DOHH2 (cell line): ENCODE data around the gene RGS3.
A peak's percentile ranks its signal among the peaks of the same experiment; 100 is the strongest.

Experiments
- H3F3A ChIP-seq: fragments of 200-600 bp; sonication (generic), shearing (Covaris generic); 2 replicates; pipeline ENCODE4 v1.6.0; 2016; ENCODE audit warnings: antibody characterized with exemption, mild to moderate bottlenecking; ENCODE audit not compliant: control insufficient read depth, insufficient read depth
- H3K27ac ChIP-seq: fragments of 200-600 bp; sonication (generic); 2 replicates; pipeline ENCODE4 v1.5.1; 2014; ENCODE audit warnings: low read depth, mild to moderate bottlenecking, low read length, moderate library complexity
- H3K27me3 ChIP-seq: fragments of 200-600 bp; sonication (generic); 2 replicates; pipeline ENCODE4 v1.6.1; 2014; ENCODE audit warnings: mild to moderate bottlenecking, low read length, mixed read lengths; ENCODE audit not compliant: control insufficient read depth
- H3K36me3 ChIP-seq: fragments of 200-600 bp; sonication (generic); 2 replicates; pipeline ENCODE4 v1.6.1; 2014; ENCODE audit warnings: mild to moderate bottlenecking, low read length, moderate library complexity, mixed read lengths; ENCODE audit not compliant: control insufficient read depth
- H3K4me1 ChIP-seq: fragments of 200-600 bp; sonication (generic); 2 replicates; pipeline ENCODE4 v1.6.1; 2014; ENCODE audit warnings: mild to moderate bottlenecking, low read length, mixed read lengths; ENCODE audit not compliant: control insufficient read depth
- H3K4me2 ChIP-seq: fragments of 200-600 bp; sonication (generic); 2 replicates; pipeline ENCODE4 v1.6.0; 2014; ENCODE audit warnings: mild to moderate bottlenecking, low read length, moderate library complexity
- H3K4me3 ChIP-seq: fragments of 200-600 bp; sonication (generic); 2 replicates; pipeline ENCODE4 v1.5.1; 2014; ENCODE audit warnings: mild to moderate bottlenecking, low read length, mixed read lengths
- H3K79me2 ChIP-seq: fragments of 200-600 bp; sonication (generic); 2 replicates; pipeline ENCODE4 v1.6.1; 2014; ENCODE audit warnings: mild to moderate bottlenecking, low read length, mixed read lengths; ENCODE audit not compliant: control insufficient read depth
- H3K9me2 ChIP-seq: fragments of 200-600 bp; sonication (generic); replicated peaks from 2 replicates; pipeline ENCODE4 v1.6.1; 2014; ENCODE audit warnings: mild to moderate bottlenecking, low read length, mixed read lengths; ENCODE audit not compliant: control insufficient read depth
- H3K9me3 ChIP-seq: fragments of 200-600 bp; sonication (generic); 2 replicates; pipeline ENCODE4 v1.6.1; 2014; ENCODE audit warnings: antibody characterized with exemption, low read length, mixed read lengths; ENCODE audit not compliant: control insufficient read depth, insufficient read depth
- H4K20me1 ChIP-seq: fragments of 200-600 bp; sonication (generic); 2 replicates; pipeline ENCODE4 v1.6.0; 2014; ENCODE audit warnings: low read depth, mild to moderate bottlenecking, antibody characterized with exemption, low read length, moderate library complexity; ENCODE audit not compliant: control insufficient read depth, insufficient read depth
- CTCF ChIP-seq: fragments of 200-600 bp; sonication (generic); IDR thresholded peaks from one replicate; pipeline ENCODE4 v1.5.1; 2014; ENCODE audit warnings: antibody characterized with exemption, mild to moderate bottlenecking, low read depth, low read length; ENCODE audit not compliant: poor library complexity, severe bottlenecking
- EZH2phosphoT487 ChIP-seq: fragments of 200-600 bp; sonication (generic); IDR thresholded peaks from 2 replicates; pipeline ENCODE4 v1.6.1; 2017; ENCODE audit warnings: borderline replicate concordance, mild to moderate bottlenecking, antibody characterized with exemption, low read length, moderate library complexity, mixed read lengths

The RGS3 gene

GRCh38 chr9:113582698-113583200 is 119.2 kb downstream of the RGS3 start:
- Histone ChIP-seq H4K20me1 (no peaks in the 10 kb centered on the region), H3K4me1 (peaks cover 55% of the 10 kb centered on the region), H3F3A (peaks cover 6% of the 10 kb centered on the region), H3K4me2 (peak overlapping the region; percentile 91), H3K27me3 (no peaks in the 10 kb centered on the region), H3K36me3 (0 out of 2 replicates have a peak, but pooled peaks cover 5% of the 10 kb centered on the region), H3K79me2 (no peaks in the 10 kb centered on the region), H3K27ac (no peak overlapping the region; the same call in 1 of the 2 replicates), H3K9me3 (no peaks in the 10 kb centered on the region), H3K4me3 (peak overlapping the region; percentile 51), H3K9me2 (no peaks in the 10 kb centered on the region)
- TF ChIP-seq CTCF (no peak), EZH2phosphoT487 (no peak)

GRCh38 chr9:113583511-113584427 is 120.2 kb downstream of the RGS3 start:
- peaks cover 45% of the 10 kb centered on the region for H3K4me1 ChIP-seq
- no peak overlapping the region for H3K27ac ChIP-seq
- H3K4me3 ChIP-seq, result no peak overlapping the region
- no peaks in the 10 kb centered on the region for H3K9me2 ChIP-seq
- TF ChIP-seq CTCF (no peak), EZH2phosphoT487 (no peak)
- no peaks in the 10 kb centered on the region for H3K27me3 ChIP-seq
- H3F3A ChIP-seq, result peaks cover 6% of the 10 kb centered on the region
- no peaks in the 10 kb centered on the region for H4K20me1 ChIP-seq
- H3K79me2 ChIP-seq, result no peaks in the 10 kb centered on the region
- 0 out of 2 replicates have a peak, but pooled peaks cover 5% of the 10 kb centered on the region for H3K36me3 ChIP-seq
- no peak overlapping the region for H3K4me2 ChIP-seq
- no peaks in the 10 kb centered on the region for H3K9me3 ChIP-seq

GRCh38 chr9:113584428-113585084 is 121.0 kb downstream of the RGS3 start:
- 0 out of 2 replicates have a peak, but pooled peaks cover 3% of the 10 kb centered on the region for H3F3A ChIP-seq
- H3K27me3 ChIP-seq, result no peaks in the 10 kb centered on the region
- H4K20me1 ChIP-seq, result no peaks in the 10 kb centered on the region
- H3K9me2 ChIP-seq, result no peaks in the 10 kb centered on the region
- H3K36me3 ChIP-seq, result 0 out of 2 replicates have a peak, but pooled peaks cover 2% of the 10 kb centered on the region
- no peaks in the 10 kb centered on the region for H3K79me2 ChIP-seq
- H3K4me3 ChIP-seq, result no peak overlapping the region
- no peak overlapping the region for H3K4me2 ChIP-seq
- H3K27ac ChIP-seq, result no peak overlapping the region
- H3K9me3 ChIP-seq, result no peaks in the 10 kb centered on the region
- H3K4me1 ChIP-seq, result peaks cover 37% of the 10 kb centered on the region
- TF ChIP-seq EZH2phosphoT487 (no peak), CTCF (no peak)
